ENCODE data around the gene POU2AF1.

The POU2AF1 gene, protein sequence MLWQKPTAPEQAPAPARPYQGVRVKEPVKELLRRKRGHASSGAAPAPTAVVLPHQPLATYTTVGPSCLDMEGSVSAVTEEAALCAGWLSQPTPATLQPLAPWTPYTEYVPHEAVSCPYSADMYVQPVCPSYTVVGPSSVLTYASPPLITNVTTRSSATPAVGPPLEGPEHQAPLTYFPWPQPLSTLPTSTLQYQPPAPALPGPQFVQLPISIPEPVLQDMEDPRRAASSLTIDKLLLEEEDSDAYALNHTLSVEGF

DNA sequence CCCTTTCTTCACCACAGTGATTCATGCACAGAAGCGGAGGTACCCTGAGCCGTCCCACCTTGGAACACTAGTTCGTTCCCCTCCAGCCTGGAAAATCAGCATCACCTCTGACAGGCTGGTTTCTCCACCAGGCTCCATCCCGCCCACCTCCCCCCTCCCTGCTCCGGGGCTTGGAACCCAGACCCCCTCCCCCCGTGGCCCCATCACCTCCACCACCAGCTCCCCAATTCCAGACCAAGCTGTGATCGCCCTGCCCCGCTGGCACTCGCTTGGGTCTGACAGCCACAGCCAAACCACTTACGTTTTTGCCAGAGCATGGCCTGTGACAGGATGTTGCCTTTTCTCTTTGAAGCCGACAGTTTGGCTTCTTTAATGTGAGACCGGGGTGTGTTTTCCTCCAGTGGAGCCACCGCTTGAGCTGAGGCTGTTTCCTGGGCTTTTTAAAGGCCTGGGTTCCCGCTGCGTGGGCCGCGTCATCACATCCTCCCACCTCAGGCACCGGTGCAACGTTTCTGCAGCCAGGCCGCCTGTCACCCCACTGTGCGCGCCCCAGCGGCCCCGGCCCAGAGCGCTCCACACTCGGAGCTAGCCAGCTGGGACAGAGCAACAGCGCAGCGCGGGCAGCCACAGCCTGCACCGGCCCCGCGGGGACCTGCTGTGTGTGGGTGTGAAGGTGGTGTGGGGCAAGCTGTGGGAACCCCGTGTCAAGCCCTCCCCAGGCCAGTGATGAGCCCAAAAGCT lies at the start of gene POU2AF1:
Gene POU2AF1, minus strand, starts transcription at position 415 of the 741 bp plus-strand sequence. Its CDS starts 98 bp downstream, at position 317.
- TF ChIP-seq, protein P1, sequence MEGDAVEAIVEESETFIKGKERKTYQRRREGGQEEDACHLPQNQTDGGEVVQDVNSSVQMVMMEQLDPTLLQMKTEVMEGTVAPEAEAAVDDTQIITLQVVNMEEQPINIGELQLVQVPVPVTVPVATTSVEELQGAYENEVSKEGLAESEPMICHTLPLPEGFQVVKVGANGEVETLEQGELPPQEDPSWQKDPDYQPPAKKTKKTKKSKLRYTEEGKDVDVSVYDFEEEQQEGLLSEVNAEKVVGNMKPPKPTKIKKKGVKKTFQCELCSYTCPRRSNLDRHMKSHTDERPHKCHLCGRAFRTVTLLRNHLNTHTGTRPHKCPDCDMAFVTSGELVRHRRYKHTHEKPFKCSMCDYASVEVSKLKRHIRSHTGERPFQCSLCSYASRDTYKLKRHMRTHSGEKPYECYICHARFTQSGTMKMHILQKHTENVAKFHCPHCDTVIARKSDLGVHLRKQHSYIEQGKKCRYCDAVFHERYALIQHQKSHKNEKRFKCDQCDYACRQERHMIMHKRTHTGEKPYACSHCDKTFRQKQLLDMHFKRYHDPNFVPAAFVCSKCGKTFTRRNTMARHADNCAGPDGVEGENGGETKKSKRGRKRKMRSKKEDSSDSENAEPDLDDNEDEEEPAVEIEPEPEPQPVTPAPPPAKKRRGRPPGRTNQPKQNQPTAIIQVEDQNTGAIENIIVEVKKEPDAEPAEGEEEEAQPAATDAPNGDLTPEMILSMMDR (IDR thresholded peaks at IDR 0.05; ENCODE audit: low read depth, low read length, missing control alignments), result no peak
- no peak within 1 kb of the TSS for H3K4me3 ChIP-seq (replicated peaks; ENCODE audit: low read depth, low read length)
- no peak for DNase-seq (ENCODE audit: extremely low read depth, low read depth)

DNA sequence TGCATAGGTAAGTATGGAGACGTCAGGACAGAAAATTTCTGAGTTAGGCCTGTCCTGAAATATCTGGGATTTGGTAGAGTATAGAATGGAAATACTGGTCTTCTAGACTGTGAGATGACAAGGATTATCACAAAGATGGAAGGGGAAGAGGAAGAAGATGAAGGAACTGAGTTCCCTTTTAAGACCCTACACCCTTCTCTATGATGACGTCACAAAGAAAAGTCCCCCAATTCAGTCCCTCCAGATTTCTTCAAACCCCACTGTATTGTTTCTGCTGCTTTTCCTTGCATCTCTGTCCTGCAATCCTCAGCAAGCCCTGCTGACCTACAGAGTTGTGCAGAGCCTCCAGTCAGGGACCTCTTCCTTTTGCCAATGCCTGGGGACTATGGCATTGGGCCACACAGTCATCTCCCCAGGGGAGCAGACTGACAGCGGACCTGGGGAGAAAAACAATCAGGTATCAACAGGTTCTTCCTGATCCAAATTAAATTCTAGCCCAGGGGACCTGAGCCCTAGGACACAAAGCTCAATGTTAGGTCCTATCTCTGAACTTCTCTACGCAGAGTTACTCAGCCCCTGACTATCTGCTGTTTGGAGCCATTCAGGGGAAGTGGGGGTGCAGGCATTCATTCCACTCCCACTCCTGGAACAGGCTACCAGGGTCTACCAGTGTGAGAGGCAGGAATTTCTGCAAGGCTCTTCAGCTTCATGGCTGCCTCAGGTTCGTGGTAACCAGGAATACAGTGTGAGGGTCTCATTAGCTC lies 49.2 kb upstream of the POU2AF1 start:
- no peak overlapping the region for H3K4me3 ChIP-seq (replicated peaks; ENCODE audit: low read depth, low read length)
- DNase-seq (ENCODE audit: extremely low read depth, low read depth), result no peak
- TF ChIP-seq, protein P1 (IDR thresholded peaks at IDR 0.05; ENCODE audit: low read depth, low read length, missing control alignments), result no peak

DNA sequence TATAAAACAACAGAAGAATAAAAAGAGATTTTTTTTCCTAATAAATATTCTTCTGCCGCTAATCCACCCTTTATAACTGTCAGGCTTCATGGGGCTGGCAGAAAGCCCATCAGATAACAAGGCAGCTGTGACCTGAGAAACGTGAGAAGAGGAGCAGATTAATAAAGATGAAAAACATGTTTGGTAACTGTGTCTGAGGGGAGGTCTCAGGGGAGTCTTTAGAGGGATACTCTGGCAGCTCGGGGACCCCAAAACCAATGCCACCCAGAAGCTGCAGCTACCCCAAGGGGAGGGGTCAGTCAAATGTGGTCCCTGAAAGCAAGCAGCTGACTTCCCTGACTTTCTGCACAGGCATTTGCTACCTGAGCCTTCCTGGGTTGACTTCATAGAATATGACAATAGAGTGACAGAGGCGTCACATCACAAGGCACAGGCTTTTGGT lies 48.4 kb upstream of the POU2AF1 start:
- DNase-seq (ENCODE audit: extremely low read depth, low read depth), result no peak
- TF ChIP-seq, protein P1 (IDR thresholded peaks at IDR 0.05; ENCODE audit: low read depth, low read length, missing control alignments), result no peak
- H3K4me3 ChIP-seq (replicated peaks; ENCODE audit: low read depth, low read length), result no peak overlapping the region

DNA sequence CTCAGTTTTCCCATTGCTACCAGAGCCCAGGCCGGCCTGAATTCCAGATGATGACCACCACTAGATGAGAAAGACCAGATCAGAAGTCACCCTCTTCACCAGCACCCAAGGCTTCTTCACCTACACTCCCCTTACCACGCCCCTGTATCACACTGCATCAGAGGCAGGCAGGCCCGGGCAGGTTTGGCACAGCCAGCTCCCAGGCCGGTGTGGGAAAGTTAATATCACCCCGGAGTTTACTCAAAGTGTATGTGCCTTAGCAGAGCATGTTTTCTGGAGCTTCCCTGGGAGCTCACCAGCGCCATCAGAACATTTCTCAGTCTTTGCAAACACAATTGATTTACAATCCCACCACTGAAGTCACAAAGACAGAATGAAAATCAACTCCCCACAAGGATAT lies 47.5 kb upstream of the POU2AF1 start:
- no peak for DNase-seq (ENCODE audit: extremely low read depth, low read depth)
- H3K4me3 ChIP-seq (replicated peaks; ENCODE audit: low read depth, low read length), result no peak overlapping the region
- TF ChIP-seq, protein P1 (IDR thresholded peaks at IDR 0.05; ENCODE audit: low read depth, low read length, missing control alignments), result no peak

DNA sequence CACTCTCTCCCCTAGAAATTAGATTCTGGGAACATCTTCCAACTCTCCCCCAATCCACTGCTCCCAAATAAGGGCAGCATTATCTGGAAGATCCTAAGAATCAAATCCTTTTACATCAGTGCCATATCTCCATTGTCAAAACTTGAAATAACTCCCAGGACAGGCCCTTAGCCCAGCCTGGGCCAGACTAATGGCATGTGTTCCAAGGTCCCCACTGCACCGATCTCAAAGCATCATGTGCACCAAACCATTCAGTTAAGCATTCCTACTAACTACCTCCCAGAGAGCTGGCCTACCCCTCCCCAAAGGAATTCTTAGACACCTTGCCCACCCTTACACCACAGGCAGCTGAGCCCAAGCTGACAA lies 44.2 kb upstream of the POU2AF1 start:
- no peak overlapping the region for H3K4me3 ChIP-seq (replicated peaks; ENCODE audit: low read depth, low read length)
- TF ChIP-seq, protein P1 (IDR thresholded peaks at IDR 0.05; ENCODE audit: low read depth, low read length, missing control alignments), result no peak
- DNase-seq (ENCODE audit: extremely low read depth, low read depth), result no peak

DNA sequence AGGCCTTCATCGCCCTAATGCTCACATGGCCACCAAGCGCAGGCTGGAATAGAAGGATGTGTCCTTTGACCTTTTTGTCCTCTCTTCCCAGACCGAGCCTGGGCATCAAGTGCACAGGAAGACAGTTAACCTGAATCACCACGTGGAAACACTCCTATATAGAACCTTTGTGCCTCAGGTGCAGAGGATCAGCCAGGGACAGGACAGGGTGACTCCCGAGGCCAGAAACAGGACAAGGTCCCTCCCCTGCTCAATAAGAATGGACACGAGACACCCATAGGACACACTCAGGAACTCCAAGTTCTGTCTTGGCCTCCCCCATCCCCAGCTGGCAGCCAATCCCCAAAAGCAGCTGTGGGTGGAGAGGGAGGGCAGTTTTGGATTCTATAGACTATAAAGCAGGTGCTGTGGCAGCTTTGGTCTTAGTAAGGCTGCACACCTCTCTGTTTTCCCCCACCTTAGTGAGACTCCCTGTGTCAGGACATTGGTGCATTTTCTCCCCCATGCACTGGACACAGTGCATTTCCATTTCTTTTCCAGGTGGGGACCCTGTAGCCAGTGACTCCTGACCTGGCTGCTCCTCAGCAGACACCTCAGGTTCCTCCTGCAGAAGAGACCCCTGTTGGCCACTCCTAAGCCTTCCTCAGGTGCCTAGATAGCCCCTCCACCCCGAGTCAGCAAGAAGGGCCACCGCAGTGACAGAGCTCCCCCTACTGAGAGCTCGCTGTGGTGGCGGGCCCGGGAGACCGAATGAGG lies 43.6 kb upstream of the POU2AF1 start:
- TF ChIP-seq, protein P1 (IDR thresholded peaks at IDR 0.05; ENCODE audit: low read depth, low read length, missing control alignments), result peak; percentile 89
- DNase-seq (ENCODE audit: extremely low read depth, low read depth), result no peak
- no peak overlapping the region for H3K4me3 ChIP-seq (replicated peaks; ENCODE audit: low read depth, low read length)
